ENCODE results near the gene CTU2.

Gene CTU2

GRCh38 chr16:88673716-88674379 is 32.5 kb upstream of the CTU2 start:
- FAIRE-seq (no peak), DNase-seq (ENCODE audit: insufficient read length, low spot score) (no peak)
- no peak for TF ChIP-seq POLR2A (IDR thresholded peaks at IDR 0.05; ENCODE audit: low read depth, low read length)

DNA sequence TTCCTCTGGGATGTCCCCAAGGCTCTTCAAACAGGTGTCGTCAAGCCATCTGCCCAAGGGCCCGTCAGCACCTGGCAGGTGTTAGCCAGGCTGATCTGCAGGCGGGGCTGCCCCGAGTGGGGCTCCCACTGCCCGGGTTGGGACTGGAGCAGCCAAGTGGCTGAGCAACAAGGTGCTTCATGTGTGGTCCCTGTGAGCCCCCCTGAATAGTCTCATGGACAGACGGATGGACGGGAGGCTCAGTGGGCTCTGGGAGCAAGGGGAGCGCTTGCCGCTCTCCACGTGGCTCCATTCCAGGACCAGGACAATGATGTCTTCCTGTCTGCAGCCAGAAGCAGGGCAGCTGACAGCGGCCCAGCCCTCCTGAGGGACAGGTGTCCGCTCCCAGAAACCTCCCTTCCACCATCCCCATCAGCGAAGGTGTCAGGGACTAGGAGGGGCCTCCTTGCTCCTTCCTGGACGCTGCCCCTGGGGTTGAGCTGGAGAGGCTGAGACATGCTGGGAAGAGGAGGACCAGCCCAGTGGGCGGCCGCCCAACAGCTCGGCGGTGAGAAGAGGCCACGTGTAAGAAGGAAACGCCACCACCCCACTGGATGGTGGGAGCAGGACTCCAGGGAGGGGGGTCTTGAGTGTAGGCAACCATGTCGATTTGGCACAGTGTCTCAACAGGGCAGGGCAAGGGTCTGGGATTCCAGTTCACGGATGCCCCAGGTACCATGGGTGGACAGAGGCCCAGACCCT is 29.6 kb upstream of the CTU2 start:
- no peak for DNase-seq (ENCODE audit: insufficient read length, low spot score)
- no peak for FAIRE-seq
- TF ChIP-seq POLR2A (IDR thresholded peaks at IDR 0.05; ENCODE audit: low read depth, low read length): no peak

GRCh38 chr16:88677721-88678120 is 28.6 kb upstream of the CTU2 start:
- TF ChIP-seq POLR2A (IDR thresholded peaks at IDR 0.05; ENCODE audit: low read depth, low read length): no peak
- no peak for FAIRE-seq
- no peak for DNase-seq (ENCODE audit: insufficient read length, low spot score)

DNA sequence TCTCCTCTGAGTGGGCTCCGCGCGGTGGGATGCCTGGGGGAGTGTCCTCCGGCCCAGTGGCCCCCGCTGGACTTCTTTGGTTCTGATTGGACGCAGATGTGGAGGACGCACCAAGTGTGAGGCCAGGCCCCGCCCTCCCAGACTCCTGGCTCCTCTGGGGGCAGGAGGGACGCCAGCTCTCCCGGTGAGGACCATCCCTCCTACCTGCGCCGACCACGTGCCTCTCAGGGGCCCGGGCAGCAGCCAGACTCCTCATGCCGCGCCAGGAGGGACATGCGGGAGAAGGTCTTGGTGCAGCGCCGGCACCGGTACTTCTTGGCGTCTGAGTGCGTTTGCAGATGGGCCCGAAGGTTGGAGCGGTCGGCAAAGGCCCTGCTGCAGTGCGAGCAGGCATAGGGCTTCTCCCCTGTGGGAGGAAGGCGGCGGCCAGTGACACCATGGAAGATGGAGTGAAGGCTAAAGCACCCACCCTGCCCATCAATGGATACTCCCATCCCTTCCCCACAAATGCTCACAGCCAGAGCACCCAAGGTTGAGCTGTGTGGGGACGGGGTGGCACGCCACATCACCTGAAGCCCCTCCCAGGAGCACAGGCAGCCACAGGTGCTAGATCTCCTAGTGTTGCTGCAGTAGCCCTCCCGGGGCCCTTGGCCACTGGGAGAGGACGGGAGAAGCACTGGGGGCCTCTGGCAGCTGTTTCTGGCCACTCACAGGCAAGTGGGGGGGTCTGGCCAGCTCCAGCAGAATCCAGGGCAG is 27.9 kb upstream of the CTU2 start:
- no peak for FAIRE-seq
- no peak for DNase-seq (ENCODE audit: insufficient read length, low spot score)
- no peak for TF ChIP-seq POLR2A (IDR thresholded peaks at IDR 0.05; ENCODE audit: low read depth, low read length)

DNA sequence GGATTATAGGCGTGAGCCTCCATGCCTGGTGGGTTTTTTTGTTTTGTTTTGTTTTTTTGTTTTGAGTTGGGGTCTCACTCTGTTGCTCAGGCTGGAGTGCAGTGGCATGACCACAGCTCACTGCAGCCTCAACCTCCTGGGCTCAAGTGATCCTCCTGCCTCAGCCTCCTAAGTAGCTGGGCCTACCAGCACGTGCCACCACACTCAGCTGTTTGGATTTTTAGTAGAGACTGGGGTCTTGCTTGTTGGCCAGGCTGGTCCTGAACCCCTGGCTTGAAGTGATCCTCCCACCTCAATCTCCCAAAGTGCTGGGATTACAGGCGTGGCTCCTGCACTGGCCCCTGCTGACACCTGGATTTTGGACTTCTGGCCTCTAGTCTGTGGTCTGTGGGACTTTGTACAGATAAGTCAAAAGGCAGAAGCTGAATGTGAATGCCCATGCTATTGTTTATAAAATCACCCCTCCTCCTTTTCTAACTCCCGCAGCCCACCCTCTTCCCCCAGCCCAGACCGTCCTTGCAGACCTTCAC is 25.7 kb upstream of the CTU2 start:
- DNase-seq (ENCODE audit: insufficient read length, low spot score): no peak
- no peak for TF ChIP-seq POLR2A (IDR thresholded peaks at IDR 0.05; ENCODE audit: low read depth, low read length)
- no peak for FAIRE-seq

DNA sequence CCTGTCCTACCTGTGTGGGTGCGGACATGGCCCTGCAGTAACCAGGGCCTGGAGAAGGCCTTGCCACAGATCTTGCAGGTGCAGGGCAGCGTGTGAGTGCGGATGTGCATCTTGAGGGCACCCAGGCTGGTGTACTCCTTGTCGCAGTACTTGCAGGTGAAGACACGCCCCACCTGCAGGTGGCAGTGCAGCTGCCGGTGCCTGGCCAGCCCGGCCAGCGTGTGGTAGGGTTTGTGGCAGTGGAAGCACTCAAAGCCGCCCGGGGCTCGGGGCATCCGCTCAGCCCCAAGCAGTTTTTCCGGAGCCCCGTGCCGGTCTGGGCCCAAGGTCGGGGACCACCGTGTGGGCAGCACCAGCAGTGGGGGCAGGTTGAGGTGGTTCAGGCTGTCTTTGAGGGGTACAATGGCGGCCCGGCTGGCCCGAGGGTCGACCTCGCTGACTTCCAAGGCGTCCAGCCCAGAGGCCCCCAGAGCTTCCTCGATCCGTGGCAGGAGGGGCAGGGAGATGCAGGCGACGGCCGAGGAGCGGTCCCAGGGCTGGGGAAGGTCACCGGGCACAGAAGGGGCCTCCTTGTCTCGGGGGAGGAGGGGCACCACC is 25.1 kb upstream of the CTU2 start:
- DNase-seq (ENCODE audit: insufficient read length, low spot score) (no peak), FAIRE-seq (no peak)
- no peak for TF ChIP-seq POLR2A (IDR thresholded peaks at IDR 0.05; ENCODE audit: low read depth, low read length)

- DNase-seq (ENCODE audit: insufficient read length, low spot score): no peak
- no peak for TF ChIP-seq POLR2A (IDR thresholded peaks at IDR 0.05; ENCODE audit: low read depth, low read length)
- FAIRE-seq: no peak
Measured at GRCh38 chr16:88681709-88682451, 24.4 kb upstream of the CTU2 start.

DNA sequence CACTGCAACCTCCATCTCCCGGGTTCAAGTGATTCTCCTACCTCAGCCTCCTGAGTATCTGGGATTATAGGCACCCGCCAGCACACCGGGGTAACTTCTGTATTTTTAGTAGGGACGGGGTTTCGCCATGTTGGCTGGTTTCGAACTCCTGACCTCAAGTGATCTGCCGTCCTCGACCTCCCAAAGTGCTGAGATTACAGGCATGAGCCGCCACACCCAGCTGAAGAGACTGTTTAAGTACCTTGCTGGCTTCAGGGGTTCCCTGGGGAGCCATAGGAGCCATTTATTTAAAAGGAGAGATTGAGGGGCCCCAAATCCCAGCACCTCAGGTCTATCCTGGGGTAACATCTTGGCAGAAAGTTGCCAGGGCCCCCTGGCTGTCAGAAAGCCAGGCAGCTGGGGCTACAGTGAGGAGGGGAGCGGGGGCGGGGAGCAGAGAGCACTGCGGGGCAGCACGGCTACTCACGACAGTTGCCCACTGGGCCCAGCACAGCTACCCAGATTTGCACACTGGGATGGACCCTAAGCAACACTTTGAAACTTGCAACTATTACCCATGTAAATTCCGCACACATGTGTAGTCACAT is 21.6 kb upstream of the CTU2 start:
- DNase-seq (ENCODE audit: insufficient read length, low spot score): no peak
- no peak for TF ChIP-seq POLR2A (IDR thresholded peaks at IDR 0.05; ENCODE audit: low read depth, low read length)
- FAIRE-seq: no peak

DNA sequence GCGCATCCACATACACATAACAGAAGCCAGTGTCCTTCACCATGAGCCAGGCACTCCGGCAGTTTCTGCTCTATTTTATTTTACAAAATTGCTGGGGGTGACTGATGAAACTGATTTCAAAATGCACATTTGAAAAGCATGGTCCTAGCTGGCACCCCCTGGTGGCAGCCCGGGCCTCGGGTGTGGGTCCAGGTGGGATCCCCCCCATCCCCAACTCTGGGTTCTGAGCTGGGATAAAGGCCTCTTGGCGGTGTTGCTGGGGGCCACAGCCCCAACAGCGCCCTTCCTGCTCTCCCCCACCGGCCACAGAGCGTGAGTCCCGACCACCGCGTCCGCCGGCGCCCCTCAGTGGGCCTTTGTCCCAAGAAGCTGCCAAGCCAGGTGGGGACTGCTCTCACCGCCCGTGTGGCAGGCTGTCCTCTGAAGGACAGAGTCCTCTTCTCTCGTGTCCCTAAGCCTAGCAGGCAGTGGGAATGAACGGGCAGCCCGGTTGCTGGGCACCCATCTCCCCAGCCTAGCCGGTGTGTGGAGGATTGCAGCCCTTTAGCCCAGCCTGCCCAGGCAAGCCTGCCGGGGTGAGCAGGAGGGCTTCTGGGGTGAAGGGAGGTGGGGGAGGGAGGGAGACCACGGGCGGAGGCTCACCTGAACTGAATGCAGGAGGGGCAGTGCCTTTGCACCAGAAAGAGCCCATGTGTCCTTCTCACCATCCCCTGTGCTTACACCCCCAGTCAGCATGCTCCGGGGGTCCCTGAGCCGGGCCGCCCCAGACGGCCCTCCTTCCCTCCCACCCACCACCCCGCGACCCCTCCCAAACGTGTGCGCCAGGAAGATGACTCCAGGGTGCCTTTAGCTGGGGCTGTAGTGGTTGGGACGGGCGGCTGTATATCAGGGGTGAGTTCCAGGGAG is 20.9 kb upstream of the CTU2 start:
- TF ChIP-seq POLR2A (IDR thresholded peaks at IDR 0.05; ENCODE audit: low read depth, low read length): no peak
- peak; percentile 78 for DNase-seq (ENCODE audit: insufficient read length, low spot score)
- no peak for FAIRE-seq

GRCh38 chr16:88686062-88686438 is 20.3 kb upstream of the CTU2 start:
- FAIRE-seq: no peak
- DNase-seq (ENCODE audit: insufficient read length, low spot score): peak; percentile 55
- no peak for TF ChIP-seq POLR2A (IDR thresholded peaks at IDR 0.05; ENCODE audit: low read depth, low read length)

GRCh38 chr16:88686439-88687253 is 19.7 kb upstream of the CTU2 start, which contains the start of gene SNAI3:
Gene SNAI3 (minus strand): TSS chr16:88686507. CDS start chr16:88686406, 101 bp downstream.
- DNase-seq (ENCODE audit: insufficient read length, low spot score) (peak; percentile 93), FAIRE-seq (no peak)

More at GRCh38 chr16:88686439-88687253, 19.7 kb upstream of the CTU2 start, which contains the start of gene SNAI3:
- no peak for TF ChIP-seq POLR2A (IDR thresholded peaks at IDR 0.05; ENCODE audit: low read depth, low read length)
